LoVo (cell line): ENCODE measurements around the gene DSG1.
A peak's percentile ranks its signal among the peaks of the same experiment; 100 is the strongest.
"Not testable (repeated sequence)": the region's sequence is repeated elsewhere in the genome, so short reads cannot be mapped to it uniquely, and the experiment has no call there.

Experiments
- DNase-seq: peaks from one replicate; pipeline ENCODE4 v3.0.0-alpha.2; 2016; ENCODE audit warnings: low spot score

Gene DSG1

GRCh38 chr18:31317860-31318259 lies at the start of gene DSG1:
TSS of gene DSG1 (plus strand) at chr18:31318160. CDS start at chr18:31318301, 141 bp downstream.
- no peak for DNase-seq

- peak; percentile 51 for DNase-seq
Observed at GRCh38 chr18:31268985-31269406, 49.0 kb upstream of the DSG1 start.

GRCh38 chr18:31269566-31269965 lies 48.4 kb upstream of the DSG1 start:
- no peak for DNase-seq

GRCh38 chr18:31270578-31270977 lies 47.4 kb upstream of the DSG1 start:
- DNase-seq: no peak

GRCh38 chr18:31273812-31274527 lies 44.0 kb upstream of the DSG1 start:
- DNase-seq: no peak

GRCh38 chr18:31274931-31275330 lies 43.0 kb upstream of the DSG1 start:
- peak; percentile 79 for DNase-seq

- DNase-seq: peak; percentile 73
Observed at GRCh38 chr18:31275722-31276463, 42.1 kb upstream of the DSG1 start.

- DNase-seq: peak; percentile 54
Observed at GRCh38 chr18:31278609-31279071, 39.3 kb upstream of the DSG1 start.

- no peak for DNase-seq
Observed at GRCh38 chr18:31280502-31280901, 37.5 kb upstream of the DSG1 start.

GRCh38 chr18:31281437-31281836 lies 36.5 kb upstream of the DSG1 start:
- no peak for DNase-seq

- DNase-seq: not testable (repeated sequence)
Observed at GRCh38 chr18:31289446-31289845, 28.5 kb upstream of the DSG1 start.

- DNase-seq: no peak
Observed at GRCh38 chr18:31291688-31292087, 26.3 kb upstream of the DSG1 start.

- no peak for DNase-seq
Observed at GRCh38 chr18:31294199-31294747, 23.7 kb upstream of the DSG1 start.

- no peak for DNase-seq
Observed at GRCh38 chr18:31297248-31297647, 20.7 kb upstream of the DSG1 start.

- no peak for DNase-seq
Observed at GRCh38 chr18:31301201-31301655, 16.7 kb upstream of the DSG1 start.

GRCh38 chr18:31302991-31303390 lies 15.0 kb upstream of the DSG1 start:
- DNase-seq: peak; percentile 62

- DNase-seq: no peak
Observed at GRCh38 chr18:31303771-31304170, 14.2 kb upstream of the DSG1 start.

- no peak for DNase-seq
Observed at GRCh38 chr18:31309115-31309514, 8.8 kb upstream of the DSG1 start.

- no peak for DNase-seq
Observed at GRCh38 chr18:31316974-31317373, 986 bp upstream of the DSG1 start.

- no peak for DNase-seq
Observed at GRCh38 chr18:31321719-31322118, 3.8 kb downstream of the DSG1 start.

- no peak for DNase-seq
Observed at GRCh38 chr18:31325051-31325450, 7.1 kb downstream of the DSG1 start.

- no peak for DNase-seq
Observed at GRCh38 chr18:31329787-31330438, 12.0 kb downstream of the DSG1 start.
